Ishikawa (cell line): ENCODE results near the gene ORMDL2.

ENCODE experiments used
- CEBPB ChIP-seq: IDR thresholded peaks from 2 replicates; pipeline ENCODE4 v1.6.1; 2012
- CREB1 ChIP-seq: IDR thresholded peaks from 2 replicates; pipeline ENCODE4 v1.6.1; 2012; ENCODE audit warnings: low read depth
- EGR1 ChIP-seq: IDR thresholded peaks from 2 replicates; pipeline ENCODE4 v1.6.1; 2012
- EP300 ChIP-seq: IDR thresholded peaks from 2 replicates; pipeline ENCODE4 v1.6.1; 2012; ENCODE audit warnings: borderline replicate concordance
- FOXM1 ChIP-seq: IDR thresholded peaks from 2 replicates; pipeline ENCODE4 v1.6.1; 2012; ENCODE audit warnings: low read depth, borderline replicate concordance
- MAX ChIP-seq: IDR thresholded peaks from 2 replicates; pipeline ENCODE4 v1.6.1; 2012
- NFIC ChIP-seq: IDR thresholded peaks from 2 replicates; pipeline ENCODE4 v1.6.1; 2012
- RAD21 ChIP-seq: IDR thresholded peaks from 2 replicates; pipeline ENCODE4 v1.6.1; 2012; ENCODE audit warnings: low read depth
- REST ChIP-seq: IDR thresholded peaks from 2 replicates; pipeline ENCODE4 v1.6.1; 2012; ENCODE audit warnings: low read depth, mild to moderate bottlenecking
- TAF1 ChIP-seq: IDR thresholded peaks from 2 replicates; pipeline ENCODE4 v1.6.1; 2012; ENCODE audit warnings: low read depth, mild to moderate bottlenecking
- TCF12 ChIP-seq: IDR thresholded peaks from 2 replicates; pipeline ENCODE4 v1.6.1; 2012; ENCODE audit warnings: low read depth
- TEAD4 ChIP-seq: IDR thresholded peaks from 2 replicates; pipeline ENCODE4 v1.6.1; 2012
- USF1 ChIP-seq: IDR thresholded peaks from 2 replicates; pipeline ENCODE4 v1.6.1; 2012
- YY1 ChIP-seq: IDR thresholded peaks from 2 replicates; pipeline ENCODE4 v1.6.1; 2012; ENCODE audit warnings: low read depth
- ZBTB7A ChIP-seq: IDR thresholded peaks from 2 replicates; pipeline ENCODE4 v1.6.1; 2012; ENCODE audit warnings: low read depth

The ORMDL2 gene

GRCh38 chr12:55850893-55851292 is 33.1 kb downstream of the ORMDL2 start:
- TF ChIP-seq CEBPB (no peak), NFIC (no peak), TCF12 (no peak), RAD21 (no peak), EP300 (no peak), FOXM1 (no peak), REST (no peak), YY1 (no peak), MAX (no peak), EGR1 (no peak)

- TF ChIP-seq TAF1 (no peak), EP300 (no peak), REST (no peak), CEBPB (no peak), FOXM1 (no peak), NFIC (no peak), EGR1 (no peak), CREB1 (no peak), USF1 (no peak), YY1 (no peak), TEAD4 (no peak), MAX (no peak), RAD21 (no peak), TCF12 (no peak)
These were observed 34.9 kb downstream of the ORMDL2 start for GRCh38 chr12:55852740-55853139.

GRCh38 chr12:55861396-55861795 is 43.6 kb downstream of the ORMDL2 start:
- TF ChIP-seq FOXM1 (no peak), REST (no peak), ZBTB7A (no peak), YY1 (no peak), CEBPB (no peak), CREB1 (no peak), RAD21 (no peak), TCF12 (no peak), TAF1 (no peak), EP300 (no peak), NFIC (no peak), USF1 (no peak), EGR1 (no peak), TEAD4 (no peak)

GRCh38 chr12:55861871-55862270 is 44.0 kb downstream of the ORMDL2 start:
- TF ChIP-seq FOXM1, result no peak
- no peak for TF ChIP-seq TCF12
- no peak for TF ChIP-seq RAD21
- TF ChIP-seq NFIC, result no peak
- TF ChIP-seq EGR1, result no peak
- no peak for TF ChIP-seq CEBPB

- no peak for TF ChIP-seq CREB1
- TF ChIP-seq TAF1, result no peak
- TF ChIP-seq RAD21, result no peak
- no peak for TF ChIP-seq EP300
- no peak for TF ChIP-seq FOXM1
- no peak for TF ChIP-seq ZBTB7A
- TF ChIP-seq TCF12, result no peak
- TF ChIP-seq EGR1, result no peak
- no peak for TF ChIP-seq NFIC
- TF ChIP-seq CEBPB, result no peak
- TF ChIP-seq MAX, result no peak
- TF ChIP-seq USF1, result no peak
- TF ChIP-seq REST, result no peak
- TF ChIP-seq YY1, result no peak
- TF ChIP-seq TEAD4, result no peak
These were observed 44.4 kb downstream of the ORMDL2 start for GRCh38 chr12:55862286-55862685.
